HEK293 (cell line): ENCODE data around the gene EPN2.
A peak's percentile ranks its signal among the peaks of the same experiment; 100 is the strongest.

Source experiments
- FEZF1 ChIP-seq: fragments of 450-650 bp; formaldehyde crosslinking; IDR thresholded peaks from 2 replicates; pipeline ENCODE4 v1.5.1; 2016; ENCODE audit warnings: missing biosample characterization, missing genetic modification characterization
- SALL2 ChIP-seq: fragments of 450-650 bp; formaldehyde crosslinking; IDR thresholded peaks from 2 replicates; pipeline ENCODE4 v1.5.0; 2017; ENCODE audit warnings: missing biosample characterization, mild to moderate bottlenecking, missing genetic modification characterization, borderline replicate concordance
- TCF7L2 ChIP-seq: IDR thresholded peaks from 2 replicates; pipeline ENCODE4 v1.6.1; 2011; ENCODE audit warnings: low read depth, mild to moderate bottlenecking, inconsistent platforms, low read length, moderate library complexity, borderline replicate concordance
- YY1 ChIP-seq: fragments of 450-650 bp; formaldehyde crosslinking; IDR thresholded peaks from 2 replicates; pipeline ENCODE4 v1.5.1; 2018; ENCODE audit warnings: missing biosample characterization, missing genetic modification characterization
- ZBTB1 ChIP-seq: fragments of 450-650 bp; formaldehyde crosslinking; IDR thresholded peaks from 2 replicates; pipeline ENCODE4 v1.5.1; 2016; ENCODE audit warnings: missing biosample characterization, missing genetic modification characterization
- ZFP69B ChIP-seq: fragments of 450-650 bp; formaldehyde crosslinking; IDR thresholded peaks from 2 replicates; pipeline ENCODE4 v1.5.1; 2016; ENCODE audit warnings: missing biosample characterization, missing genetic modification characterization
- ZNF155 ChIP-seq: fragments of 450-650 bp; formaldehyde crosslinking; IDR thresholded peaks from 2 replicates; pipeline ENCODE4 v1.5.1; 2016; ENCODE audit warnings: missing biosample characterization, missing genetic modification characterization
- TF ChIP-seq, protein P1 (sequence below): fragments of 450-650 bp; formaldehyde crosslinking; IDR thresholded peaks from 2 replicates; pipeline ENCODE4 v1.5.1; 2016; ENCODE audit warnings: missing biosample characterization, missing genetic modification characterization
- TF ChIP-seq, protein P2 (sequence below): fragments of 450-650 bp; formaldehyde crosslinking; IDR thresholded peaks from 2 replicates; pipeline ENCODE4 v1.5.1; 2016; ENCODE audit warnings: missing biosample characterization, missing genetic modification characterization
- TF ChIP-seq, protein P3 (sequence below): fragments of 450-650 bp; formaldehyde crosslinking; IDR thresholded peaks from 2 replicates; pipeline ENCODE4 v1.5.1; 2016; ENCODE audit warnings: missing biosample characterization, missing genetic modification characterization
- TF ChIP-seq, protein P4 (sequence below): fragments of 450-650 bp; formaldehyde crosslinking; IDR thresholded peaks from 2 replicates; pipeline ENCODE4 v1.5.1; 2016; ENCODE audit warnings: missing biosample characterization, missing genetic modification characterization
- TF ChIP-seq, protein P5 (sequence below): fragments of 450-650 bp; formaldehyde crosslinking; IDR thresholded peaks from 2 replicates; pipeline ENCODE4 v1.5.1; 2016; ENCODE audit warnings: missing biosample characterization, missing genetic modification characterization, borderline replicate concordance
- TF ChIP-seq, protein P6 (sequence below): fragments of 450-650 bp; formaldehyde crosslinking; IDR thresholded peaks from 2 replicates; pipeline ENCODE4 v1.5.1; 2017; ENCODE audit warnings: missing biosample characterization, missing genetic modification characterization
- TF ChIP-seq, protein P7 (sequence below): fragments of 450-650 bp; formaldehyde crosslinking; IDR thresholded peaks from 2 replicates; pipeline ENCODE4 v1.5.1; 2016; ENCODE audit warnings: missing biosample characterization, missing genetic modification characterization

DNA sequence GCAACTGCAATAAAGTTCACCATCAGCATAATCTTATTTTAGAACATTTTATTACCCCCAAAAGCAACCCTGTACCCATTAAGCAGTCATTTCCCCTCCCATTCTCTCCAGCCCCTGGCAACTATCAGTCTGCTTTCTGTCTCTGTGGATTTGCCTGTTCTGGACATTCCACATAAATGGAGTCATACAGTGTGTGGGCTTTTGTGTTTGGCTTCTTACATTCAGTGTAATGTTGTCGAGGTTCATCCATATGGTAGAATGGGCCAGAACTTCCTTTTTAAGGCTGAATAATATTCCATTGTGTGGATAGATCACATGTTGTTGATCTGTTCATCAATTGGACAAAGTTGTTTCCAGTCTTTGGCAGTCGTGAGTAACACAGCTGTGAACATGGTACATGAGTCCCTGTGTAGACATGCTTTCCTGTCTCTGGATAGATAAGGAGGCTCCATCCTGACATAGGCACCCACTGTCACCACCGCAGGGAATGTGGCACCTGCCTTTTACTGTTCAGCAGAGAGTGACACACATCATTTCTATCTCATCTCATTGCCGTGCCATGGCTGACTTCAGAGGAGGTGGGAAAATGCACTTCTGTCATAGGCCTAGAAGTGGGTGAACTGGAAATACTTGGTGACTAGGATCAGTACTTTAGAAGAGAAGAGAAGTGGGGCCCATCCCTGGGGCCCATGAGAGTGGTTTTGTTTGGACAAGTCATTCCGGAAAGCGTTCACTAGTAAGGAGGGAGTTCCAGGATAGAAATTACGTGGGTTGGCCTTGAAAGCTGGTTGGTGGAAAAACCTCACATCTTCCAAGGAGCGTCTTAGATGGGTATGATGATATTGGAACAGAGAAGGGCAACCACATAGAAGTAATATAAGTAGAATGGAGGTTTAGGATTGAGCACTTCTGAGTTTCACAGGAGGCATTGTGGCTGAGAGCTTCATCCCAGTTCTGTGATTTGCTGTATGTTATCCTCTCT is 25.8 kb downstream of the EPN2 start:
- TF ChIP-seq, protein P1, sequence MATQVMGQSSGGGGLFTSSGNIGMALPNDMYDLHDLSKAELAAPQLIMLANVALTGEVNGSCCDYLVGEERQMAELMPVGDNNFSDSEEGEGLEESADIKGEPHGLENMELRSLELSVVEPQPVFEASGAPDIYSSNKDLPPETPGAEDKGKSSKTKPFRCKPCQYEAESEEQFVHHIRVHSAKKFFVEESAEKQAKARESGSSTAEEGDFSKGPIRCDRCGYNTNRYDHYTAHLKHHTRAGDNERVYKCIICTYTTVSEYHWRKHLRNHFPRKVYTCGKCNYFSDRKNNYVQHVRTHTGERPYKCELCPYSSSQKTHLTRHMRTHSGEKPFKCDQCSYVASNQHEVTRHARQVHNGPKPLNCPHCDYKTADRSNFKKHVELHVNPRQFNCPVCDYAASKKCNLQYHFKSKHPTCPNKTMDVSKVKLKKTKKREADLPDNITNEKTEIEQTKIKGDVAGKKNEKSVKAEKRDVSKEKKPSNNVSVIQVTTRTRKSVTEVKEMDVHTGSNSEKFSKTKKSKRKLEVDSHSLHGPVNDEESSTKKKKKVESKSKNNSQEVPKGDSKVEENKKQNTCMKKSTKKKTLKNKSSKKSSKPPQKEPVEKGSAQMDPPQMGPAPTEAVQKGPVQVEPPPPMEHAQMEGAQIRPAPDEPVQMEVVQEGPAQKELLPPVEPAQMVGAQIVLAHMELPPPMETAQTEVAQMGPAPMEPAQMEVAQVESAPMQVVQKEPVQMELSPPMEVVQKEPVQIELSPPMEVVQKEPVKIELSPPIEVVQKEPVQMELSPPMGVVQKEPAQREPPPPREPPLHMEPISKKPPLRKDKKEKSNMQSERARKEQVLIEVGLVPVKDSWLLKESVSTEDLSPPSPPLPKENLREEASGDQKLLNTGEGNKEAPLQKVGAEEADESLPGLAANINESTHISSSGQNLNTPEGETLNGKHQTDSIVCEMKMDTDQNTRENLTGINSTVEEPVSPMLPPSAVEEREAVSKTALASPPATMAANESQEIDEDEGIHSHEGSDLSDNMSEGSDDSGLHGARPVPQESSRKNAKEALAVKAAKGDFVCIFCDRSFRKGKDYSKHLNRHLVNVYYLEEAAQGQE = no peak
- TF ChIP-seq, protein P2, sequence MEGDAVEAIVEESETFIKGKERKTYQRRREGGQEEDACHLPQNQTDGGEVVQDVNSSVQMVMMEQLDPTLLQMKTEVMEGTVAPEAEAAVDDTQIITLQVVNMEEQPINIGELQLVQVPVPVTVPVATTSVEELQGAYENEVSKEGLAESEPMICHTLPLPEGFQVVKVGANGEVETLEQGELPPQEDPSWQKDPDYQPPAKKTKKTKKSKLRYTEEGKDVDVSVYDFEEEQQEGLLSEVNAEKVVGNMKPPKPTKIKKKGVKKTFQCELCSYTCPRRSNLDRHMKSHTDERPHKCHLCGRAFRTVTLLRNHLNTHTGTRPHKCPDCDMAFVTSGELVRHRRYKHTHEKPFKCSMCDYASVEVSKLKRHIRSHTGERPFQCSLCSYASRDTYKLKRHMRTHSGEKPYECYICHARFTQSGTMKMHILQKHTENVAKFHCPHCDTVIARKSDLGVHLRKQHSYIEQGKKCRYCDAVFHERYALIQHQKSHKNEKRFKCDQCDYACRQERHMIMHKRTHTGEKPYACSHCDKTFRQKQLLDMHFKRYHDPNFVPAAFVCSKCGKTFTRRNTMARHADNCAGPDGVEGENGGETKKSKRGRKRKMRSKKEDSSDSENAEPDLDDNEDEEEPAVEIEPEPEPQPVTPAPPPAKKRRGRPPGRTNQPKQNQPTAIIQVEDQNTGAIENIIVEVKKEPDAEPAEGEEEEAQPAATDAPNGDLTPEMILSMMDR (tag by site-specific recombination) = no peak
- TF ChIP-seq FEZF1 = no peak
- TF ChIP-seq, protein P3, sequence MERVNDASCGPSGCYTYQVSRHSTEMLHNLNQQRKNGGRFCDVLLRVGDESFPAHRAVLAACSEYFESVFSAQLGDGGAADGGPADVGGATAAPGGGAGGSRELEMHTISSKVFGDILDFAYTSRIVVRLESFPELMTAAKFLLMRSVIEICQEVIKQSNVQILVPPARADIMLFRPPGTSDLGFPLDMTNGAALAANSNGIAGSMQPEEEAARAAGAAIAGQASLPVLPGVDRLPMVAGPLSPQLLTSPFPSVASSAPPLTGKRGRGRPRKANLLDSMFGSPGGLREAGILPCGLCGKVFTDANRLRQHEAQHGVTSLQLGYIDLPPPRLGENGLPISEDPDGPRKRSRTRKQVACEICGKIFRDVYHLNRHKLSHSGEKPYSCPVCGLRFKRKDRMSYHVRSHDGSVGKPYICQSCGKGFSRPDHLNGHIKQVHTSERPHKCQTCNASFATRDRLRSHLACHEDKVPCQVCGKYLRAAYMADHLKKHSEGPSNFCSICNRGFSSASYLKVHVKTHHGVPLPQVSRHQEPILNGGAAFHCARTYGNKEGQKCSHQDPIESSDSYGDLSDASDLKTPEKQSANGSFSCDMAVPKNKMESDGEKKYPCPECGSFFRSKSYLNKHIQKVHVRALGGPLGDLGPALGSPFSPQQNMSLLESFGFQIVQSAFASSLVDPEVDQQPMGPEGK (tag by site-specific recombination) = no peak
- TF ChIP-seq ZFP69B (tag by site-specific recombination) = peak; percentile 68; the same call in 1 of the 2 replicates
- TF ChIP-seq ZBTB1 (tag by site-specific recombination) = no peak
- TF ChIP-seq, protein P4, sequence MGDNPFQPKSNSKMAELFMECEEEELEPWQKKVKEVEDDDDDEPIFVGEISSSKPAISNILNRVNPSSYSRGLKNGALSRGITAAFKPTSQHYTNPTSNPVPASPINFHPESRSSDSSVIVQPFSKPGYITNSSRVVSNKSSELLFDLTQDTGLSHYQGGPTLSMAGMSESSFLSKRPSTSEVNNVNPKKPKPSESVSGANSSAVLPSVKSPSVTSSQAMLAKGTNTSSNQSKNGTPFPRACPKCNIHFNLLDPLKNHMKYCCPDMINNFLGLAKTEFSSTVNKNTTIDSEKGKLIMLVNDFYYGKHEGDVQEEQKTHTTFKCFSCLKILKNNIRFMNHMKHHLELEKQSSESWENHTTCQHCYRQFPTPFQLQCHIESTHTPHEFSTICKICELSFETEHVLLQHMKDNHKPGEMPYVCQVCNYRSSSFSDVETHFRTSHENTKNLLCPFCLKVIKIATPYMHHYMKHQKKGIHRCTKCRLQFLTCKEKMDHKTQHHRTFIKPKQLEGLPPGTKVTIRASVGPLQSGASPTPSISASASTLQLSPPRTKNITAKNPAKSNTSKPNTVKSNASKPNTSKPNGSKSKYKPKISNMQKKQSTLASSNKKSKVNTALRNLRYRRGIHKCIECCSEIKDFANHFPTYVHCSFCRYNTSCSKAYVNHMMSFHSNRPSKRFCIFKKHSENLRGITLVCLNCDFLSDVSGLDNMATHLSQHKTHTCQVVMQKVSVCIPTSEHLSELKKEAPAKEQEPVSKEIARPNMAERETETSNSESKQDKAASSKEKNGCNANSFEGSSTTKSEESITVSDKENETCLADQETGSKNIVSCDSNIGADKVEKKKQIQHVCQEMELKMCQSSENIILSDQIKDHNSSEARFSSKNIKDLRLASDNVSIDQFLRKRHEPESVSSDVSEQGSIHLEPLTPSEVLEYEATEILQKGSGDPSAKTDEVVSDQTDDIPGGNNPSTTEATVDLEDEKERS = no peak
- TF ChIP-seq, protein P5, sequence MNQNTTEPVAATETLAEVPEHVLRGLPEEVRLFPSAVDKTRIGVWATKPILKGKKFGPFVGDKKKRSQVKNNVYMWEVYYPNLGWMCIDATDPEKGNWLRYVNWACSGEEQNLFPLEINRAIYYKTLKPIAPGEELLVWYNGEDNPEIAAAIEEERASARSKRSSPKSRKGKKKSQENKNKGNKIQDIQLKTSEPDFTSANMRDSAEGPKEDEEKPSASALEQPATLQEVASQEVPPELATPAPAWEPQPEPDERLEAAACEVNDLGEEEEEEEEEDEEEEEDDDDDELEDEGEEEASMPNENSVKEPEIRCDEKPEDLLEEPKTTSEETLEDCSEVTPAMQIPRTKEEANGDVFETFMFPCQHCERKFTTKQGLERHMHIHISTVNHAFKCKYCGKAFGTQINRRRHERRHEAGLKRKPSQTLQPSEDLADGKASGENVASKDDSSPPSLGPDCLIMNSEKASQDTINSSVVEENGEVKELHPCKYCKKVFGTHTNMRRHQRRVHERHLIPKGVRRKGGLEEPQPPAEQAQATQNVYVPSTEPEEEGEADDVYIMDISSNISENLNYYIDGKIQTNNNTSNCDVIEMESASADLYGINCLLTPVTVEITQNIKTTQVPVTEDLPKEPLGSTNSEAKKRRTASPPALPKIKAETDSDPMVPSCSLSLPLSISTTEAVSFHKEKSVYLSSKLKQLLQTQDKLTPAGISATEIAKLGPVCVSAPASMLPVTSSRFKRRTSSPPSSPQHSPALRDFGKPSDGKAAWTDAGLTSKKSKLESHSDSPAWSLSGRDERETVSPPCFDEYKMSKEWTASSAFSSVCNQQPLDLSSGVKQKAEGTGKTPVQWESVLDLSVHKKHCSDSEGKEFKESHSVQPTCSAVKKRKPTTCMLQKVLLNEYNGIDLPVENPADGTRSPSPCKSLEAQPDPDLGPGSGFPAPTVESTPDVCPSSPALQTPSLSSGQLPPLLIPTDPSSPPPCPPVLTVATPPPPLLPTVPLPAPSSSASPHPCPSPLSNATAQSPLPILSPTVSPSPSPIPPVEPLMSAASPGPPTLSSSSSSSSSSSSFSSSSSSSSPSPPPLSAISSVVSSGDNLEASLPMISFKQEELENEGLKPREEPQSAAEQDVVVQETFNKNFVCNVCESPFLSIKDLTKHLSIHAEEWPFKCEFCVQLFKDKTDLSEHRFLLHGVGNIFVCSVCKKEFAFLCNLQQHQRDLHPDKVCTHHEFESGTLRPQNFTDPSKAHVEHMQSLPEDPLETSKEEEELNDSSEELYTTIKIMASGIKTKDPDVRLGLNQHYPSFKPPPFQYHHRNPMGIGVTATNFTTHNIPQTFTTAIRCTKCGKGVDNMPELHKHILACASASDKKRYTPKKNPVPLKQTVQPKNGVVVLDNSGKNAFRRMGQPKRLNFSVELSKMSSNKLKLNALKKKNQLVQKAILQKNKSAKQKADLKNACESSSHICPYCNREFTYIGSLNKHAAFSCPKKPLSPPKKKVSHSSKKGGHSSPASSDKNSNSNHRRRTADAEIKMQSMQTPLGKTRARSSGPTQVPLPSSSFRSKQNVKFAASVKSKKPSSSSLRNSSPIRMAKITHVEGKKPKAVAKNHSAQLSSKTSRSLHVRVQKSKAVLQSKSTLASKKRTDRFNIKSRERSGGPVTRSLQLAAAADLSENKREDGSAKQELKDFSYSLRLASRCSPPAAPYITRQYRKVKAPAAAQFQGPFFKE = no peak
- no peak for TF ChIP-seq YY1 (tag by site-specific recombination)
- TF ChIP-seq, protein P6, sequence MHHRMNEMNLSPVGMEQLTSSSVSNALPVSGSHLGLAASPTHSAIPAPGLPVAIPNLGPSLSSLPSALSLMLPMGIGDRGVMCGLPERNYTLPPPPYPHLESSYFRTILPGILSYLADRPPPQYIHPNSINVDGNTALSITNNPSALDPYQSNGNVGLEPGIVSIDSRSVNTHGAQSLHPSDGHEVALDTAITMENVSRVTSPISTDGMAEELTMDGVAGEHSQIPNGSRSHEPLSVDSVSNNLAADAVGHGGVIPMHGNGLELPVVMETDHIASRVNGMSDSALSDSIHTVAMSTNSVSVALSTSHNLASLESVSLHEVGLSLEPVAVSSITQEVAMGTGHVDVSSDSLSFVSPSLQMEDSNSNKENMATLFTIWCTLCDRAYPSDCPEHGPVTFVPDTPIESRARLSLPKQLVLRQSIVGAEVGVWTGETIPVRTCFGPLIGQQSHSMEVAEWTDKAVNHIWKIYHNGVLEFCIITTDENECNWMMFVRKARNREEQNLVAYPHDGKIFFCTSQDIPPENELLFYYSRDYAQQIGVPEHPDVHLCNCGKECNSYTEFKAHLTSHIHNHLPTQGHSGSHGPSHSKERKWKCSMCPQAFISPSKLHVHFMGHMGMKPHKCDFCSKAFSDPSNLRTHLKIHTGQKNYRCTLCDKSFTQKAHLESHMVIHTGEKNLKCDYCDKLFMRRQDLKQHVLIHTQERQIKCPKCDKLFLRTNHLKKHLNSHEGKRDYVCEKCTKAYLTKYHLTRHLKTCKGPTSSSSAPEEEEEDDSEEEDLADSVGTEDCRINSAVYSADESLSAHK = no peak
- TF ChIP-seq, protein P7, sequence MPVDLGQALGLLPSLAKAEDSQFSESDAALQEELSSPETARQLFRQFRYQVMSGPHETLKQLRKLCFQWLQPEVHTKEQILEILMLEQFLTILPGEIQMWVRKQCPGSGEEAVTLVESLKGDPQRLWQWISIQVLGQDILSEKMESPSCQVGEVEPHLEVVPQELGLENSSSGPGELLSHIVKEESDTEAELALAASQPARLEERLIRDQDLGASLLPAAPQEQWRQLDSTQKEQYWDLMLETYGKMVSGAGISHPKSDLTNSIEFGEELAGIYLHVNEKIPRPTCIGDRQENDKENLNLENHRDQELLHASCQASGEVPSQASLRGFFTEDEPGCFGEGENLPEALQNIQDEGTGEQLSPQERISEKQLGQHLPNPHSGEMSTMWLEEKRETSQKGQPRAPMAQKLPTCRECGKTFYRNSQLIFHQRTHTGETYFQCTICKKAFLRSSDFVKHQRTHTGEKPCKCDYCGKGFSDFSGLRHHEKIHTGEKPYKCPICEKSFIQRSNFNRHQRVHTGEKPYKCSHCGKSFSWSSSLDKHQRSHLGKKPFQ = no peak
- TF ChIP-seq TCF7L2 = no peak
- TF ChIP-seq ZNF155 (tag by site-specific recombination) = no peak
- no peak for TF ChIP-seq SALL2 (tag by site-specific recombination)
